Stimulated activated CD4-positive, alpha-beta T cell treated with anti-CD3 and anti-CD28 coated beads, Interleukin-15, amount 100 ng/mL, for 24 hours (primary cell): Measurements from ENCODE around the gene RNF151.

Source experiments
- DNase-seq: peaks from one replicate; pipeline ENCODE4 v3.0.0-alpha.2; 2020

Gene RNF151

DNA sequence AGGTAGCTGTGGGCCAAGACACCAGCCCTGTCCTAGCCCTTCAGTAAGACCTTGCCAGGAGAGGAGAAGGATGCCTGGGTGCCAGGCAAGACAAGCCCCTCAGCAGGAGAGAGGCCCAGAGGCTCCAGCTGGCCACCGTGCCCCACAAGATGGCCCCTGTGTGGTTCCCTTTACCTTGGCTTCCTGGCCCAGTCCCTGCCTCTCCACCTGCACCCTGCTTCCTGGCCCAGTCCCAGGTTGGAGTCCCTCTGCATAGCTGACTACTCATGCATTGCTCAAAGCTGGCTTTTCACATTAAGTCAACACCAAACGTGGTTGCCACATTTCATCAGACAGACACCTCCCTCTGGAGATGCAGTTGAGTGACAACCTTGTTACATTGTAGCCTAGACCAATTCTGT lies 27.1 kb downstream of the RNF151 start:
- DNase-seq = no peak

DNA sequence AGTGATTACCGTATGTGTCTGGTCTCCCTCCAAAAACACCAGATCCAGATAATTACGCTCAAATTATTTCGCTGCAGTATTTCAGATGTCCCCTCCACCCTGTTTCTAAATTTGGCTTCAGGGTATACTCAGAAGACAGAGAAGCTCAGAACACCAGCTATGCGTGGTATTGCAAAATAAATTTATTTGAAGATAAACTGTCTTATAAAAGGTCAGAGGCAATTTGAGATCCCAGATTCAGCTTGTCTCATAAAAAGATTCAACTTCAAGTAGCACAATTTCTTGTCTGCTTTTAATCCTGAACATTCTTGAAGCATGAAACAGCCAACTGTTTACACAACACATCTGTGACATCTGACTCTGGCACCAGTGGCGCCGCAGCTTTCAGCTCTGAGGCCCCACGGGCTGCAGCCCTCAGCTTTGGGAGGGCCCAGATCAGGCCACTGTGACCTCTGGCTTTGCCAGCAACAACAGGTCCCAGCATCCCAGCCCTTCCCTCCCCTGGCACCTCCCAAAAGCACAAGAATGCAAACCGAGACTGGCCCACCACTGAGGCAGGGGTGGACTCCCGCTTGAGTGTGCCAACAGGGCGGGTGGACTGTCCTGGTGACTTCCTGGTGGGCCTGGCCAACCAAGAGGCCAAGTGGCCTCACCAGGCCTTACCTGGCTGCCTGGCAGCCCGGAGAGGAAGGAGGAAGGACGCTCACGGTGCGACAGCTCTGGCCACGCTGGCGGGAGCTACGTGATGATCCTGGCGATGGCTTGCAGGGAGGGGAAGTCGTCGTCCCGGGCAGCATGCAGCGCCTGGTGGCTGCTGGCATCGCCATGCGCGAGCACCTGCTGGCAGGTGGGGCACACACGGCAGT lies 31.1 kb downstream of the RNF151 start:
- no peak for DNase-seq

DNA sequence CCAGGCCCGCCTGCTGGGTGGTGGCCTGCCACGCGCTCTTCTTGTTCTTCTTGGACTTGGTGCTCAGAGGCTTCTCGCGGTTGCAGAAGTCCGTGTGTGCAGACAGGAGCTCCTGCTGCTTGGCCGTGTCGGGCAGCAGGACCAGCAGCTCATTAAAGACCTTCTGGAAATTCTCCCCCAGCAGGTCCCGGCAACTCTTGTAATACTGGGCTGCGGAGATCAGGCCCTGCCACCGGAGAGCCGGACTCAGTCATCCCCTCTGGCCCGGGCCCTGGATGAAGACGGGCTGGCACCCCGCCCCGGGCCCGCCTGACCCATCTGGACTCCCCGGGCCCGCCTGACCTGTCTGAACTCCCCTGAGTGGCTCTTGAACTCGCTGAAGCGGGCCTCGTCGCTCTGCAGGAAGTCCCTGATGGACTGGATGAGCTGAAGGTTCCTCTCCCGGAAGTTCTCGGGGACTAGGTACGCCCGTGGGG lies 31.7 kb downstream of the RNF151 start:
- no peak for DNase-seq

- no peak for DNase-seq
Observed at GRCh38 chr16:1998852-1999801, 32.5 kb downstream of the RNF151 start.

DNA sequence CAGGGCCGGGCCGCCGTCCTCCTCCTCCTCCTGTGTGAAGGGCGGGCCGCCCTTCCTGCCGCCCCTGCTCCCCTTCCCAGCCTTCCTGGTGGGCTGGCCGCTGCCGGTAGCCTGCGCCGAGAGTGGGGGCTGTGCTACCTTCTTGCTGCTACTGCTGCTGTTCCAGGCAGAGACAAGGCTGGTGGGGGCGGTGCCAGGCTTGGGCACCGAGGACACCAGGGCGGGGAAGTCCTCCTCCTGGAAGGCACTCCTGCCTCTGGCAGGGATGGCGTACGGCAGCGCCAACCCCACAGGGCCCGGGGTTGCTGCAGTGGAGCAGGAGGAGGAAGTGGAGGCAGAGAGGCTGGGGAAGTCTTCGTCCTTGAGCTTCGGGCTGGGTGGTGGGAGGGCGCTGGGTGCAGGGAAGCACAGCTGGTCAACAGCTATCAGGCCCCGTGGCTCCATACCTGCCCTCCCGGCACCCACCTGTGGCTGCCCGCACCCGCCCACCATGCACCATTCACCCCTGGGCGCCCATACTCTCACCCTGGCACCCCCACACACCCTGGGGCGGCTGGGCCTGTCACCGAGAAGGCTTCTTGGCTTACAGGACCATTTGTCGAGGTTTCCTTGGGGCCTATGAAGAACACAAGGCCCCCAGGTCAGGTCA lies 33.3 kb downstream of the RNF151 start:
- no peak for DNase-seq

DNA sequence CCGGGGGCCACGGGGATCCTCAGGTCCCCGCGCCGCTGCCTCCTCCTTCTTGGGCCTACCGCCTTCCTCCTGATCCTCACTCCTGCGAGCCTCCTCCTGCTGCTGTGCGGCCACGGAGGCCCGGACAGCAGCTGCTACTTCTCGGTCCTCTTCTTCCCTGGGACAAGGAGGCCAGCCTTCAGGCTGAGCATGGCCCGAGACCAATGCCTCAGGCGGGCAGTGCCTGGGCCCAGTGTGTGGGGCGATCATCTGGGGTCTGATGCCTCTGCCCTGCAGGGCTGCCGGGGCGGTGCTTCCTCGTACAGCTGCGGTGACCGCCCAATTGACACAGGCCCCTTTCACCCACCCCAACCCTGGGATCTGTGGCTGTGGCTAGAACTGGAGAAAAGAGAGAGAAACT lies 34.4 kb downstream of the RNF151 start:
- DNase-seq = no peak

DNA sequence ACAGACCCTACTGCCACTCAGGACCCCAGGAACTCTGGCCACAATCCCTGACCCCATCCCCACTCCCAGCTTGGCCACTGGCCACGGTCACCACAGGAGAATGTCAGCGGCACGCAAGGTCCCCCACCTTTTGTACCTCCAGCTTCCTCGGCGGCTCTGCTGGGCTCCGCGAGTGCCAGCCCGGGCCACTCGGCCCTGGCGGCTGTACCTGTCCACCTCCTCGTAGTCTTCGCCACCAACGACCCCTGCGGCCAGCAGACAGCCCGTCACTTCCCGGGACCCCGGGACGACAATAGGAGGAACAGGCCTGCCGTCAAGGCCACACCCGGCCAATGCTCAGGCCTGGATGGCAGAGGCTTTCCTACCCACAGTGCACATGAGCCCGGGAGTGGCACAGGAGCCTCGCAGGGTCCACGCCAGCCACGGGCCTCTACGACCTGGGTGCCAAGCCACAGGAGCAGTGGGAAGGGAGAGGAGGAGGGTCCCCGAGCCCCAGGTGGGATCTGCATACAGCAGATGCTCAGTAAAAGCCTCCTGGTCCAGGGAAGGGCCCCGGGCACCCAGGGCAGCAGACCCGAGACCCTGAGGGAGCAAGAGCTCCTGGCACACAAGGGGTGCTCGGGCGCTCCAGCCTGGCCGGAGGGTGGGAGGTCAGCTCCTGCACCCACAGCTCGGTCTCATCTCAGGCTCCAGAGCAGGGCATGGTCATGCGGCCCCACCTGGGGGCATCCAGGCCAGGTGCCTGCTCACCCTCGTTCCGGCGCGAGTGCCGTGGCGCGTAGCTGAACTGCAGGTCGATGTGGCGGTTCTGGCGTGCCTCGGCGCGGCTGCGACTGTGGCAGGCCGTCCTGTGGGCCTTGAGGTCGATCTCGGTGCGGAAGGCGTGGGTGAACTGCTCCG lies 35.0 kb downstream of the RNF151 start:
- DNase-seq = no peak

GRCh38 chr16:2002406-2003230 lies 36.0 kb downstream of the RNF151 start:
- DNase-seq = no peak

GRCh38 chr16:2003231-2003826 lies 36.7 kb downstream of the RNF151 start:
- DNase-seq = no peak

- peak; percentile 95 for DNase-seq
Observed at GRCh38 chr16:2003827-2004641, 37.4 kb downstream of the RNF151 start.

- no peak for DNase-seq
Observed at GRCh38 chr16:2004795-2005517, 38.3 kb downstream of the RNF151 start.

DNA sequence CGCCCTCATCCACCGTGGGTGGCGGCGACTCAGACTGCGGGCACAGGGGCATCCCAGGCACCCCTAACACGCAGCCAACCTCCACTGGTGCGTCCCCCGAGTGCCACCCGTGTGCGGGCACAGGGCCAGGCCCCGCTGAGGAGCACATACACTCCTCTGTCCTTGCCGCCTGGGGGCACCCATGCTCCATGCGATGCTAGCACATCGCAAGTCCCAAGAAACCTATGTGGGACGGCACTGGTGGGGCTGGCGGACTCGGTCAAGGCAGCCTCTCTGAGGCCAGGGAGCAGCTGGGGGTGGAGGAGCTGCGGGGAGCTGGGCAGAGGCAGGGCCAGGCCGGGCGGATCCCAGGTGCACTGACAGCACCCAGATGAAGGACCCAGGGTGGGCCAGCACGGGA lies 39.0 kb downstream of the RNF151 start:
- no peak for DNase-seq

DNA sequence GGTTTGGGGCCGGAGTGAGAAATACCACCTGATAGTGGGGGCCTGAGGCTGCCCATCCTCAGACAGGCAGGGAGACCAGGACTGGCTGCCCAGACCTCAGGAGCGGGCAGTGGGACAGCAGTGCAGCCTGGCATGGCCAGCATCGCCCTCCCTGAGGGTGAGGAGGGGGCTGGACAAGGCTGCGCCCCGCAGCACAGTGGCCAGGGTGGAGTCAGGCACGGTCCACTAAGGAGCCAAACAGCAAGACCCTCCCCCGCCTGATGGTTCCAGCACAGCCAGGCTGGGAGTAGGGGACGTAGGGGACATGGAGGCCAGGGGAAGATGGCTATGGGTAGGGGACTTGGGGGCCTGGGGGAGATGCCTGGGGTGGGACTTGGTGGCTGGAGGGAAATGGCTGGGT lies 39.7 kb downstream of the RNF151 start:
- no peak for DNase-seq

- no peak for DNase-seq
Observed at GRCh38 chr16:2007081-2007836, 40.6 kb downstream of the RNF151 start.

- DNase-seq = no peak
Observed at GRCh38 chr16:2008009-2008526, 41.4 kb downstream of the RNF151 start.

GRCh38 chr16:2008631-2009163 lies 42.0 kb downstream of the RNF151 start:
- peak; percentile 65 for DNase-seq

- DNase-seq = no peak
Observed at GRCh38 chr16:2009164-2009711, 42.6 kb downstream of the RNF151 start.
